Ishikawa (cell line): ENCODE data around the gene GPC6.

Experiments
- CEBPB ChIP-seq: IDR thresholded peaks from 2 replicates; pipeline ENCODE4 v1.6.1; 2012
- CREB1 ChIP-seq: IDR thresholded peaks from 2 replicates; pipeline ENCODE4 v1.6.1; 2012; ENCODE audit warnings: low read depth
- EGR1 ChIP-seq: IDR thresholded peaks from 2 replicates; pipeline ENCODE4 v1.6.1; 2012
- EP300 ChIP-seq: IDR thresholded peaks from 2 replicates; pipeline ENCODE4 v1.6.1; 2012; ENCODE audit warnings: borderline replicate concordance
- FOXM1 ChIP-seq: IDR thresholded peaks from 2 replicates; pipeline ENCODE4 v1.6.1; 2012; ENCODE audit warnings: low read depth, borderline replicate concordance
- MAX ChIP-seq: IDR thresholded peaks from 2 replicates; pipeline ENCODE4 v1.6.1; 2012
- NFIC ChIP-seq: IDR thresholded peaks from 2 replicates; pipeline ENCODE4 v1.6.1; 2012
- RAD21 ChIP-seq: IDR thresholded peaks from 2 replicates; pipeline ENCODE4 v1.6.1; 2012; ENCODE audit warnings: low read depth
- REST ChIP-seq: IDR thresholded peaks from 2 replicates; pipeline ENCODE4 v1.6.1; 2012; ENCODE audit warnings: low read depth, mild to moderate bottlenecking
- TAF1 ChIP-seq: IDR thresholded peaks from 2 replicates; pipeline ENCODE4 v1.6.1; 2012; ENCODE audit warnings: low read depth, mild to moderate bottlenecking
- TCF12 ChIP-seq: IDR thresholded peaks from 2 replicates; pipeline ENCODE4 v1.6.1; 2012; ENCODE audit warnings: low read depth
- TEAD4 ChIP-seq: IDR thresholded peaks from 2 replicates; pipeline ENCODE4 v1.6.1; 2012
- USF1 ChIP-seq: IDR thresholded peaks from 2 replicates; pipeline ENCODE4 v1.6.1; 2012
- YY1 ChIP-seq: IDR thresholded peaks from 2 replicates; pipeline ENCODE4 v1.6.1; 2012; ENCODE audit warnings: low read depth
- ZBTB7A ChIP-seq: IDR thresholded peaks from 2 replicates; pipeline ENCODE4 v1.6.1; 2012; ENCODE audit warnings: low read depth

Gene GPC6

GRCh38 chr13:94330552-94331071, 1104.0 kb downstream of the GPC6 start:
- TF ChIP-seq CEBPB (no peak), CREB1 (no peak), TCF12 (no peak), NFIC (no peak), USF1 (no peak), TAF1 (no peak), MAX (no peak), EGR1 (no peak)

GRCh38 chr13:94331281-94331680, 1104.7 kb downstream of the GPC6 start:
- no peak for TF ChIP-seq USF1
- TF ChIP-seq EP300, result no peak
- TF ChIP-seq CEBPB, result no peak
- TF ChIP-seq CREB1, result no peak
- TF ChIP-seq EGR1, result no peak
- TF ChIP-seq TAF1, result no peak
- no peak for TF ChIP-seq FOXM1
- no peak for TF ChIP-seq ZBTB7A
- no peak for TF ChIP-seq REST
- no peak for TF ChIP-seq MAX
- no peak for TF ChIP-seq TCF12

- TF ChIP-seq TCF12 (no peak), FOXM1 (no peak), MAX (no peak), TEAD4 (no peak), NFIC (no peak), EP300 (no peak), CEBPB (no peak), USF1 (no peak), YY1 (no peak), RAD21 (no peak), TAF1 (no peak), EGR1 (no peak), REST (no peak), CREB1 (no peak), ZBTB7A (no peak)
These were observed 1105.9 kb downstream of the GPC6 start for GRCh38 chr13:94332359-94333096.

- no peak for TF ChIP-seq RAD21
- no peak for TF ChIP-seq REST
- TF ChIP-seq CEBPB, result no peak
- no peak for TF ChIP-seq MAX
- TF ChIP-seq TCF12, result no peak
- TF ChIP-seq YY1, result no peak
- no peak for TF ChIP-seq TEAD4
These were observed 1106.7 kb downstream of the GPC6 start for GRCh38 chr13:94333131-94333820.
